Mammary epithelial cell (primary cell): ENCODE results near the gene SCFD1.
A peak's percentile ranks its signal among the peaks of the same experiment; 100 is the strongest.

Experiments
- CTCF ChIP-seq, 2 donors: IDR thresholded peaks in 1 of 2; conservative IDR thresholded peaks in 1 of 2; 2 replicates each; pipeline ENCODE4 v1.5.1; 2011 to 2012; ENCODE audit warnings: inconsistent platforms in 2 of 2, low read length in 2 of 2, mild to moderate bottlenecking in 2 of 2, control low read depth in 1 of 2, low read depth in 1 of 2; ENCODE audit not compliant: insufficient read depth in 1 of 2; ENCODE audit errors: extremely low read depth in 1 of 2
- EZH2 ChIP-seq: IDR thresholded peaks from 2 replicates; pipeline ENCODE4 v1.6.1; 2012; ENCODE audit warnings: low read length, inconsistent platforms, borderline replicate concordance

- TF ChIP-seq EZH2 (no peak), CTCF (conservative IDR thresholded peaks at IDR 0.05 in 1 of 2, IDR thresholded peaks at IDR 0.05 in 1 of 2; ENCODE audit: extremely low read depth in 1 of 2, insufficient read depth in 1 of 2, low read depth in 1 of 2, low read length in 2 of 2) (peak in 1 of 2 donors; percentile 26)
These were observed 11.3 kb upstream of the SCFD1 start for GRCh38 chr14:30610787-30611343.
